Cardiac fibroblast (primary cell): Measurements from ENCODE around the gene ZNF582.

Experiments
- DNase-seq, 2 donors: peaks; one replicate each; pipeline versions ENCODE4 v3.0.0 to v3.0.0-alpha.2; 2010; ENCODE audit warnings: low read depth in 2 of 2
- H3K4me3 ChIP-seq, 2 donors: replicated peaks in 1 of 2; 1 replicate in 1 of 2; 2 replicates in 1 of 2; pipeline ENCODE4 v1.5.1; 2011; ENCODE audit warnings: low read depth in 2 of 2, low read length in 2 of 2, mild to moderate bottlenecking in 2 of 2, moderate library complexity in 1 of 2
- TF ChIP-seq, protein P1 (sequence below): IDR thresholded peaks from one replicate; pipeline ENCODE4 v1.5.1; 2011; ENCODE audit warnings: low read depth, mild to moderate bottlenecking, low read length, inconsistent platforms

Gene ZNF582

DNA sequence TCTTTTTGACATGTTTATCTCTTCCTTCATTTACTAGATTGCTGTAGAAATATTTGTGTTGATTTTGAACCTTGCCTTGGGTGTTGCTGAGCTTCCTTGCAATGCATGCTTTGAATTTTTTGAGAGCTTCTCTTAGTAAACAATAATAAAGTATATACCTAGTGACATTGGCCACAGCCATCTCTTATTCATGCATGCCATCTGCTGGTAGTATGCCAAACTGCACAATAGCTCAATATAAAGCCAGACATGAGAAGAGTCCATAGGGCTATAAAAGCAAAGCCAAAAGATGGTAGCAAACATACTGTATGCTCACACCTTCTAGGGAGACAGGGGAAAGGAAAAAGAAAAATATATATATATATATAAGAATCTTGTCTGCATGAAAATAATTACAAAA lies 59.8 kb downstream of the ZNF582 start:
- H3K4me3 ChIP-seq, result no peak overlapping the region
- TF ChIP-seq, protein P1, sequence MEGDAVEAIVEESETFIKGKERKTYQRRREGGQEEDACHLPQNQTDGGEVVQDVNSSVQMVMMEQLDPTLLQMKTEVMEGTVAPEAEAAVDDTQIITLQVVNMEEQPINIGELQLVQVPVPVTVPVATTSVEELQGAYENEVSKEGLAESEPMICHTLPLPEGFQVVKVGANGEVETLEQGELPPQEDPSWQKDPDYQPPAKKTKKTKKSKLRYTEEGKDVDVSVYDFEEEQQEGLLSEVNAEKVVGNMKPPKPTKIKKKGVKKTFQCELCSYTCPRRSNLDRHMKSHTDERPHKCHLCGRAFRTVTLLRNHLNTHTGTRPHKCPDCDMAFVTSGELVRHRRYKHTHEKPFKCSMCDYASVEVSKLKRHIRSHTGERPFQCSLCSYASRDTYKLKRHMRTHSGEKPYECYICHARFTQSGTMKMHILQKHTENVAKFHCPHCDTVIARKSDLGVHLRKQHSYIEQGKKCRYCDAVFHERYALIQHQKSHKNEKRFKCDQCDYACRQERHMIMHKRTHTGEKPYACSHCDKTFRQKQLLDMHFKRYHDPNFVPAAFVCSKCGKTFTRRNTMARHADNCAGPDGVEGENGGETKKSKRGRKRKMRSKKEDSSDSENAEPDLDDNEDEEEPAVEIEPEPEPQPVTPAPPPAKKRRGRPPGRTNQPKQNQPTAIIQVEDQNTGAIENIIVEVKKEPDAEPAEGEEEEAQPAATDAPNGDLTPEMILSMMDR, result peak; percentile 81
- DNase-seq, result peak; percentile 78 to 80
